H7 (cell line): ENCODE measurements around the gene KRTAP12-3. TPM values are rescaled to one million over a fixed set of nuclear protein-coding genes. Genes with fewer than 3 reads are reported as not detected.
"Not testable (repeated sequence)": the region's sequence is repeated elsewhere in the genome, so short reads cannot be mapped to it uniquely, and the experiment has no call there.

Experiments
- DNase-seq: peaks from one replicate; pipeline ENCODE4 v3.0.0; 2012
- H3K27me3 ChIP-seq: 2 replicates; pipeline ENCODE4 v1.6.0; 2011; ENCODE audit warnings: mild to moderate bottlenecking, low read length; ENCODE audit not compliant: control insufficient read depth, insufficient read depth
- H3K36me3 ChIP-seq: replicated peaks from 2 replicates; pipeline ENCODE4 v1.5.1; 2011; ENCODE audit warnings: low read length; ENCODE audit not compliant: control insufficient read depth, insufficient read depth
- H3K4me3 ChIP-seq: 2 replicates; pipeline ENCODE4 v1.5.1; 2011; ENCODE audit warnings: low read depth, mild to moderate bottlenecking, control low read depth, low read length, moderate library complexity; ENCODE audit not compliant: insufficient read depth
- total RNA-seq: library from RNA; depleted of rRNA; stranded (reverse); fragments of >200 nt; shearing (Covaris generic); gene quantifications from 2 replicates; pipeline ENCODE4 v1.2.3, GENCODE V29; 2014

KRTAP12-3 gene
- total RNA-seq, 1 experiment from 2014 or later = not detected

DNA sequence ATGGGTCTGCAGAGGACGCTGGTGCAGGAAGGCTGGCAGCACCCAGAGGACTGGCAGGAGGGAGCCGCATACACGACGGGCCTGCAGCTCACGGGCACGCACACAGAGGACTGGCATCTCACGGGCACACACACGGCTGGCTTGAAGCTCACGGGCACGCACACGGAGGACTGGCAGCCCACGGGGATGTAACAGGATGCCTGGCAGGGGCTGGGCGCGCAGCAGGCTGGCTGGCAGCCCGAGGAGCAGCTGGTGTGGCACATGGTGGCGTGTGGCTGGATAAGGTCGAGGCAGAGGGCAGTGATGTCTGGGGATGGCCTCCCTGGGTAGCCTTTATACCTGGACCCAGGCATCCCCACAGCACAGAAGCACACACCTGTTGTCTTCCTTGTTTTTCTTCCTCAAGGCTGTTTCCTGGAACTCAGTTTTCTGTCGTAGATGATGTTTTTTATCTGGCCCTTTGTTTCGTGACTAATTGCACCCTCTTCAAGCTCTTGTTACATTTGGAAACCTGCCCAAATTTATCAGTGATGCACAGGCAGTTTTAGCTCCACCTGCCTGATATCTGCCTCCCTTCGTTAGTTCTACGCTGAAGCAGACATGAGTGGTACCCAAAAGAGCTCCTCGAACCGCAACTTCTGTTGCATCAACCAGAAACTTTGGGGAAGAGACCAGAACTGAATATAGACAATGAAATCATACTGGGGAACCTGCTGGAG lies 24.3 kb downstream of the KRTAP12-3 start, which contains the start of gene KRTAP12-1:
KRTAP12-1 (minus strand) TSS at position 303 of the 719 bp plus-strand sequence; CDS start at position 263, 40 bp downstream.
- H3K36me3 ChIP-seq = no peaks in the 10 kb centered on the region
- H3K27me3 ChIP-seq = no peaks in the 10 kb centered on the region
- H3K4me3 ChIP-seq = no peak within 1 kb of the TSS
- DNase-seq = no peak

- no peak for DNase-seq
- no peaks in the 10 kb centered on the region for H3K36me3 ChIP-seq
Observed at GRCh38 chr21:44682580-44683151, 24.9 kb downstream of the KRTAP12-3 start.

GRCh38 chr21:44684077-44684476 lies 26.3 kb downstream of the KRTAP12-3 start:
- Histone ChIP-seq H3K4me3 (no peak overlapping the region), H3K36me3 (no peaks in the 10 kb centered on the region), H3K27me3 (no peaks in the 10 kb centered on the region)
- no peak for DNase-seq

More at GRCh38 chr21:44682580-44683151, 24.9 kb downstream of the KRTAP12-3 start:
- no peaks in the 10 kb centered on the region for H3K27me3 ChIP-seq
- no peak overlapping the region for H3K4me3 ChIP-seq

GRCh38 chr21:44684483-44684882 lies 26.8 kb downstream of the KRTAP12-3 start:
- no peaks in the 10 kb centered on the region for H3K27me3 ChIP-seq
- no peak overlapping the region for H3K4me3 ChIP-seq
- H3K36me3 ChIP-seq = no peaks in the 10 kb centered on the region
- DNase-seq = no peak

DNA sequence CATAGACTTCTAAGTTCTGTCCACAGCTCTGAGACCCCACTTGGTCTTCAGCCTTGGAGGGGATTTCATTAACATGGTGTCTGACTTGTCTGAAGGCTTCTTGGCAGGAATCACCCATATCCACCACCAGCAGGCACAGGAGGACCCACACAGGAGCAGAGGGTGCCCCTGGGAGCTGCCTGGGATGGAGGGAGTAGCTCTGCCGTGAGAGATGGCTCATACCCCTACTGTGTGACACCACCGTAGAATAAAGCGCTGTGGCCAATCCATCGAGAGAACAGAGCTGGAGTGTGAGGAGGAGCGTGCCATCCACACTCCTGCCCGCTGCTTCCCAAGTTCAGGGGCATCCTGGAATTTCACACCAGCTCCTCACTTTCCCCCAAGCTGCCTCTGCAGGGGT lies 27.3 kb downstream of the KRTAP12-3 start:
- not testable (repeated sequence) for H3K27me3 ChIP-seq

DNA sequence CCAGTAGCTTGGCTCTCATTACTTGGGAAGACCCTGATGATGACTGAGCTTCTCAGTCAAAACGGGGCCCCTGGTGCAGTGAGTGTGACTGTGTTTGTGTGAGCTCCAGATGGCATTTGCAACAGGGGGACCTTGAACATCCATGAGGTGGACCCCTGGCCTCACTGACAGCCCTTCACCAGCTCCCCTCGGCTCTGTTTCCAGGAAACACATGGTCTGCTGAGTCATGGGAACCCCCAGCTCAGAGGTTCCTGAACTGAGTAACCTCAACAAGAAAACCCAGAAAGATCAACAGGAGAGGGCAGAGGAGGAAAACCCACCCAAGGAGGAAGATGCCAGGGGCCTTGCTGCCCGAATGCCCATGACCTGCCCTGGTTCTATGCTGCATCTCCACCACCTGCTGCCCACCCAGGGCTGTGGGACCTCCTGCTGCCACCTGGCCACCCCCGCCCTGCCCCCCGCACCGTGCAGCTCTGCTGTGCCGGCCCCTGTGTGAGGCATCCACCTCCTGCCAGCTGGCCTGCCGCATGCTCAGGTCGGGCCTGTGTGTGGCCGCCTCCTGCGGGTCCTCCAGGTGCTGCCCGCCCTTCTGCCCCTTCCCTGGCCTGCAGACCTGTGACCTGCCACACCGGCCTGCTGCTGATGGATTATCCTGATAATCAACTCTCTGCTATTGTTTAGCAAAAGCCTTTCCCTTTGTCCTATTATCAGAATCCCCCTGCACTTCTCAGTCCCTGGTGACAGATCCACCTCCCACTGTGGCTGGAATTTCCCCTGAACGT lies 28.5 kb downstream of the KRTAP12-3 start:
- DNase-seq = peak; percentile 79
- Histone ChIP-seq H3K4me3 (no peak overlapping the region), H3K36me3 (no peaks in the 10 kb centered on the region), H3K27me3 (no peaks in the 10 kb centered on the region)

More for the DNA sequence above, 27.3 kb downstream of the KRTAP12-3 start:
- H3K36me3 ChIP-seq, DNase-seq, H3K4me3 ChIP-seq: not testable (repeated sequence)

DNA sequence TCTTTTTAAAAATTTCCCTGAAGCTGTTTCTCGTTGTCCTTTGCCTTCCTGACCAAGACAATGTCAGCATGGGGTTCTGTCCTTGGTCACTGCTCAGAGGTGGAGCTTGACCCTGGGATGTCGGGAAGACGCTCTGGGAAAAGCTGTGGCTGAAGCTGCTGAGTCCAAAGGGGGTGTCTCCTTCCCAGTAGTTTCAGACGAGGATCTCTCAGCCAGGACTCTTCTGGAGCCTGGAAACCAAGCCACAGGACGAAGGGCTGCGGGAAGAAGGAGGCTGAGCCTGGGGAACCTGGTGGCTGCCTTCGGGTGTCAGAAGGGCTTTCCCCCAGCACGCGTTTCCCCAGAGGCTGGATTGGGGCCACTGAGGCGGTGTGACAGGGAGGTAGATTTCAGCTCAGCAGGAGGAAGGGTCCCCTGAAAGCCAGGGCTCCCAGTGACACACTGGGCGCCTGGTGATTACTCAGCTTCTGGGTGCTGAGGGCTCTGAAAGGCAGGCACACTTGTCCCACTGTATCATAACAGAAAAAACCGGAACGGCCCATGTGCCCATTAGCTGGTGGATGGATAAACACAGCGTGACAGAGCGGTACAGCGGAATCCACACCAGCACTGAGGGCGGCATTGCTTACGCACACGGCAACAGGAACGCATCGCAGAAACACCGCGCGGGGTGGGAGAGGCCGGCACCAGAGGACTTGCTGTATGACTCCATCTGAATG lies 29.3 kb downstream of the KRTAP12-3 start:
- DNase-seq = peak; percentile 58
- Histone ChIP-seq H3K4me3 (no peak overlapping the region), H3K27me3 (no peaks in the 10 kb centered on the region), H3K36me3 (no peaks in the 10 kb centered on the region)

DNA sequence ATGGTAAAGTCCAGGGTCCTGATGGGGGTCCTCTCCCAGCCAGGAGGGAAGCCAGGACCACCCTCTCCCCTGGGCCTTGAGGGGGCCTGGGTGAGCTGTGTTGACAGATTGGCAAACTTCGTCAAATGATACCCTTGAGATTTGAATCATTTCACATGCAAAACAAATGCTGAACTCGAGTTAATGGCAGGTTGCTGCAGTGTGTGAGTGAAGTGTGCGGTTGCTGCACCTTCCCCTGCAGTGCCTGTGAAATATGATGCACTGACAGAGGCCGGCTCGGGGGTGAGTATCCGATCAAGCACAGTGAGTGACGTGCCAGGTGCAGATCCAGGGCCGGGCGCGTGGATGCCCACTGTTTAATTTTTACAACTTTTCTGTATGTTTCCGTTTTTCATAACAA lies 29.9 kb downstream of the KRTAP12-3 start:
- H3K27me3 ChIP-seq = no peaks in the 10 kb centered on the region
- no peak overlapping the region for H3K4me3 ChIP-seq
- no peak for DNase-seq
- H3K36me3 ChIP-seq = no peaks in the 10 kb centered on the region

DNA sequence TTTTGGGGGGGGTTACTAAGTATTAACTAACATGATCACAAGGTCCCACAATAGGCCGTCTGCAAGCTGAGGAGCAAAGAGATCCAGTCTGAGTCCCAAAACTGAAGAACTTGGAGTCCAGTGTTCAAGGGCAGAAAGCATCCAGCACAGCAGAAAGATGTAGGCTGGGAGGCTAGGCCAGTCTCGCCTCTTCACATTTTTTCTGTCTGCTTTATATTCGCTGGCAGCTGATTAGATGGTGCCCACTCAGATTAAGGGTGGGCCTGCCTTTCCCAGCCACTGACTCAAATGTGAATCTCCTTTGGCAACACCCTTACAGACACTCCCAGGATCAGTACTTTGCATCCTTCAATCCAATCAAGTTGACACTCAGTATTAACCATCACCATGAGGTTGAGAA lies 32.0 kb downstream of the KRTAP12-3 start:
- not testable (repeated sequence) for H3K27me3 ChIP-seq

GRCh38 chr21:44691686-44692085 lies 34.0 kb downstream of the KRTAP12-3 start:
- no peak for DNase-seq
- Histone ChIP-seq H3K36me3 (no peaks in the 10 kb centered on the region), H3K4me3 (no peak overlapping the region), H3K27me3 (no peaks in the 10 kb centered on the region)

More for the DNA sequence above, 32.0 kb downstream of the KRTAP12-3 start:
- H3K36me3 ChIP-seq, DNase-seq, H3K4me3 ChIP-seq: not testable (repeated sequence)

DNA sequence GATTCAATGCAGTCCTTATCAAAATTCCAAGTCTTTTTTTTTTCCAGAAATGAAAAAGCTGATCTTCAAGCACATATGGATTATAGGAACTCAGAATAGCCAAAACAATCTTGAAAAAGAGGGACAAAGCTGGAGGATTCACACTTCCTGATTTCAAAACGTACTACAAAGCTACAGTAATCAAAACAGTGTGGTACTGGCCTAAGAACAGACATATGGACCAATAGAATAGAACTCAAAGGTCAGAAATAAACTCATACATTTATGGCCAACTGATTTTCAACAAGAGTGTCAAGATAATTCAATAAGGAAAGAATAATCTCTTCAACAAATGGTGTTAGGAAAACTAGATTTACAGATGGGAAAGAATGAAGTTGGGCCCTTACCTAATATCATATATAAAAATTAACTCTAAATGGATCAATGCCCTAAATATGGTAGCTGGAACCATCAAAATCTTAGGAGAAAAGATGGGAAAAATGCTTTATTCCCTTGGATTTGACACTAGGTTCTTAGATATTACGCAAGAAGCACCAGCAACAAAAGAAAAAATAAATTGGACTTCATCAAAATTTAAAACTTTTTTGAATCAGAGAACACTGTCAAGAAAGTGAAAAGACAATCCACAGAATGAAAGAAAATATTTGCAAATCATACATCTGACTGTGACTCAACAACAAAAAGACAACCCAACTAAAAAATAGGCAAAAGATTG lies 35.2 kb downstream of the KRTAP12-3 start:
- no peaks in the 10 kb centered on the region for H3K36me3 ChIP-seq
- no peak overlapping the region for H3K4me3 ChIP-seq

DNA sequence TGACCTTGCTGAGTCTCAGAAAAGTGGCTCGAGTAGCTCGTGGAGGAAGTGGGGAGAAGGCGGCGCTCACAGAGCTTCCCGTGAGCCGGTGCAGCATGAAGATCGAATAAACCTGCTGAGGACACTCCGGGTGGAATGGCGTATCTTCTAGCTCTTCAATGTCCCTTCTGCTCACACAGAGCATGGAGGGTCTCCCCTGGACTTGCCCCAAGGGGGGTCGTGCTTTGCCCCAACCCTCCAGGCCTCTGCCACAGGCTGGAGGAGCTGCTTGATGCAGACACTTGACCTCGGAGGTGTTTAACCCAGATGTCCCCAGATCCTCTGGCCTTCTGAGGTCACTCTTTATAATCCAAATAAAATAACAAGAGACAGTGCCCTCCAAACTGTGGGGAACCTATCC lies 37.0 kb downstream of the KRTAP12-3 start:
- peak; percentile 31 for DNase-seq
- peaks cover 13% of the 10 kb centered on the region; the same call in 1 of the 2 replicates for H3K27me3 ChIP-seq

More for the DNA sequence above, 35.2 kb downstream of the KRTAP12-3 start:
- H3K27me3 ChIP-seq = peaks cover 5% of the 10 kb centered on the region; the same call in 1 of the 2 replicates
- no peak for DNase-seq

GRCh38 chr21:44695184-44695583 lies 37.5 kb downstream of the KRTAP12-3 start:
- peak; percentile 43 for DNase-seq
- Histone ChIP-seq H3K4me3 (no peak overlapping the region), H3K27me3 (peaks cover 13% of the 10 kb centered on the region; the same call in 1 of the 2 replicates), H3K36me3 (no peaks in the 10 kb centered on the region)

More for the DNA sequence above, 37.0 kb downstream of the KRTAP12-3 start:
- Histone ChIP-seq H3K4me3 (no peak overlapping the region), H3K36me3 (no peaks in the 10 kb centered on the region)
